Natural killer cell (primary cell): ENCODE measurements around the gene NONO. TPM values are rescaled to one million over a fixed set of nuclear protein-coding genes. Genes with fewer than 3 reads are reported as not detected.

ENCODE experiments used
- ATAC-seq, 3 donors: fragments of 150-1000 bp in 2 of 3; fragments of 200-7000 bp in 1 of 3; cut with Tn5 transposase; 1 replicate in 1 of 3; 2 replicates in 2 of 3; pipeline ENCODE4 v1.10.0; 2021; ENCODE audit warnings: mild to moderate bottlenecking in 2 of 3, moderate library complexity in 2 of 3
- DNase-seq, 2 donors: peaks; one replicate each; pipeline versions ENCODE4 v3.0.0 to v3.0.0-alpha.2; 2013 to 2021; ENCODE audit warnings: mixed read lengths in 1 of 2
- H3K27ac ChIP-seq: one replicate; pipeline ENCODE4 v1.5.1; 2013; ENCODE audit warnings: mild to moderate bottlenecking, low read length
- H3K27me3 ChIP-seq: one replicate; pipeline ENCODE4 v1.6.1; 2013; ENCODE audit warnings: low read length; ENCODE audit not compliant: control insufficient read depth, insufficient read depth
- H3K36me3 ChIP-seq: one replicate; pipeline ENCODE4 v1.6.1; 2013; ENCODE audit warnings: low read length; ENCODE audit not compliant: control insufficient read depth, insufficient read depth
- H3K4me1 ChIP-seq: one replicate; pipeline ENCODE4 v1.6.1; 2013; ENCODE audit warnings: low read length; ENCODE audit not compliant: control insufficient read depth, insufficient read depth
- H3K4me3 ChIP-seq: one replicate; pipeline ENCODE4 v1.5.1; 2013; ENCODE audit warnings: low read length
- H3K9me3 ChIP-seq: one replicate; pipeline ENCODE4 v1.6.1; 2013; ENCODE audit warnings: low read length; ENCODE audit not compliant: control insufficient read depth, insufficient read depth
- H3K27ac Mint-ChIP-seq, 2 donors: one replicate each; pipeline ENCODE4 v1.8.0; 2022; ENCODE audit warnings: mild to moderate bottlenecking in 2 of 2, mixed read lengths in 2 of 2, moderate library complexity in 1 of 2
- H3K27me3 Mint-ChIP-seq, 2 donors: one replicate each; pipeline ENCODE4 v1.8.0; 2022; ENCODE audit warnings: low read depth in 2 of 2, mixed read lengths in 2 of 2
- H3K36me3 Mint-ChIP-seq: one replicate; pipeline ENCODE4 v1.8.0; 2022; ENCODE audit warnings: mixed read lengths
- H3K4me1 Mint-ChIP-seq, 2 donors: one replicate each; pipeline ENCODE4 v1.8.0; 2022; ENCODE audit warnings: mixed read lengths in 2 of 2
- H3K4me3 Mint-ChIP-seq: one replicate; pipeline ENCODE4 v1.8.0; 2022; ENCODE audit warnings: mild to moderate bottlenecking, moderate library complexity, mixed read lengths
- H3K9me3 Mint-ChIP-seq, 2 donors: one replicate each; pipeline ENCODE4 v1.8.0; 2022; ENCODE audit warnings: mixed read lengths in 2 of 2
- CTCF ChIP-seq: fragments of 200-600 bp; IDR thresholded peaks from one replicate; pipeline ENCODE4 v1.8.0; 2022; ENCODE audit warnings: antibody characterized with exemption
- WGBS: methylation state at CpG from one replicate; pipeline ENCODE4 v1.1.7; 2013; ENCODE audit warnings: missing lambda C conversion rate; ENCODE audit not compliant: insufficient coverage; 5-methylcytosine and 5-hydroxymethylcytosine counted together
- intact Hi-C: fragments of 100-400 bp; cut with micrococcal nuclease; formaldehyde crosslinking; loops from one replicate; pipeline ENCODE4 v1.14.2; 2022
- total RNA-seq, 4 donors: library from RNA; stranded (reverse); fragments of 120-200 nt in 1 of 4; gene quantifications; one replicate each; pipeline versions ENCODE4 v1.2.3 to v1.2.4, GENCODE V29; 2013 to 2022

NONO gene
- total RNA-seq, 3 donors from 2014 or later (not counting 1 experiment from before 2014, with no cell fraction given): 370 to 454 (median 439) TPM

DNA sequence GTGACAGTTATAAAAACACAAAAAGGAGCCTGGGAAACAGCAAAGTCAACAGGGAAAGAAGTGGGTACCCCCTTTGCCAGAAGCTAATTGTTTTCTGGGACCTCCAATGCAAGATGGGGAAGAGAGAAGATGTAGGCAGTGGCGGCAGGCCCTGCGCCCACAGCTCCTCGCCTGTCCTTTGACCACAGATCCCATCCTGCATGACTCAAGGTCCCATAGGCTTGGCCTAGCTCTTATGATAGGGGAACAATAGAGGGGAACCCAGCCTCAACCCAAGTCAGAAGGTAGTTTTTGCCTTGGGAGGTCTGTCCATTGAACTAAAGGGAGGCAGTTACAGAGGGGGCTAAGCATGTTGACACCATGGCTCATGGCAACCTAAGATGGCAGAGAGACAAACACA lies 43.7 kb upstream of the NONO start:
- Histone ChIP-seq H3K4me3 (no peak overlapping the region), H3K36me3 (peaks cover 26% of the 10 kb centered on the region), H3K4me1 (no peaks in the 10 kb centered on the region), H3K27me3 (no peaks in the 10 kb centered on the region), H3K27ac (no peak overlapping the region), H3K9me3 (no peaks in the 10 kb centered on the region)
- H3K9me3 Mint-ChIP-seq: no peaks in the 10 kb centered on the region
- intact Hi-C loops: no loop called here
- H3K36me3 Mint-ChIP-seq: no peaks in the 10 kb centered on the region
- H3K27ac Mint-ChIP-seq: no peak overlapping the region
- no peak for DNase-seq
- no peaks in the 10 kb centered on the region for H3K27me3 Mint-ChIP-seq
- TF ChIP-seq CTCF: no peak
- WGBS: 87% methylated on average over 3 of the region's 3 CpGs
- H3K4me3 Mint-ChIP-seq: no peak overlapping the region
- peaks cover 0 to 5% of the 10 kb centered on the region in 2 donors for H3K4me1 Mint-ChIP-seq
- ATAC-seq: no peak

DNA sequence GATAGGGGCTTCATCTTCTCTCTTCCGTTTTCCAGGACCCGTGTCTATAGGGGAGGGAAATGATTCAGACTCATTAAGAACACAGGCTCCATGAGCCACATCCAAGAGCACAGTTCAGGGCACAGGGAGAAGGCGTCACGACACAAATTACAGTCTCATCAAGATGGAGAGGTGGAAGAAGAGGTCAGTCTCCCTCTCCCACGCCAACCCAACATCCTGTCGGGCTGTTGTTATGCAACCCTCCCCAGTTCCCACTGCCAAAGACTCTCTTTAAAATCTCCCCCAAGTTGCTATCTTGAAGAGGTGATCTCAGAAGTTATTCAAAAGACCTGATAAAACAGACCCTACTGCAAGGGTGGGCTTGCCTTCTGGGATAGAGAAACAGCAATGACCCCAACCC lies 42.1 kb upstream of the NONO start:
- H3K27ac Mint-ChIP-seq: no peak overlapping the region
- peaks cover 30% of the 10 kb centered on the region for H3K36me3 ChIP-seq

DNA sequence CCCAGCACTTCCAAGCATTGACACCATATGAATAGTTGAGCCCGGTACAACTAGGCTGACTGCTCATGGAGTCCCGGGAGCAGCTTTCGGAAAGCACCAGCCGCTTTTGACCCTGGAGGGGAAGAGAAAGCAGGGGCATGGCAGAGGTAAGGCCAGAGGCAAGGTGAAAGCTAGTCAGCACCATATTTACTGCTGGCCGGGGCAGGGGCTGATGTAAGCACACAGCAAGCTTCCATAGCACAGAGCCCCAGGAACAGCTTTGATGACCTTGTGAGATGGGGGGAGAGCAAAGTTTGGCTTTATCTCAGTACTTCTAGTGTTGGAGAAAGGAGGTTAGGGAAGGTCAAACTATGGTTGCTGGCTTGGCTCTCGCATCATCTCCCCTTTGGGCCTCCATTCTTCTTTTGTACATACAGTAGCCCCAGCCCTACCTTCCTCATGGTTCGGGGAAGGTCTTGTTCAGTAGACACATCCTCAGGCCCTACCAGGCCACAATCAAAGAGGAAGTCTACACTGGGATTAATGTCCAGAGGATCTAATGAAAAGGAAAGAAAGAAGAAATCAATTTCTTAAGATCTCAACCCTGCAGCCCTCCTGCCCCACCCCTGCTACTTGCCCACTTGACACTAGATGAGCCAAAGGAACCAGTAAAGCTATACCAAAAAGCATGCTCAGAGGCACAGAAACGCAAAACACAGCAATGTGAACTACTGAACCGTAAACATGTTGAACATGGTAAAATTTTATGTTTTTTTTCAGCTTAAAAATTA lies 38.9 kb upstream of the NONO start:
- intact Hi-C loops: no loop called here
- H3K27me3 Mint-ChIP-seq: no peaks in the 10 kb centered on the region
- Histone ChIP-seq H3K27ac (no peak overlapping the region), H3K27me3 (no peaks in the 10 kb centered on the region), H3K4me3 (no peak overlapping the region), H3K4me1 (no peaks in the 10 kb centered on the region), H3K36me3 (peaks cover 35% of the 10 kb centered on the region), H3K9me3 (no peaks in the 10 kb centered on the region)
- TF ChIP-seq CTCF: no peak
- no peak overlapping the region for H3K4me3 Mint-ChIP-seq
- no peak for ATAC-seq
- WGBS: 98% methylated on average over 5 of the region's 9 CpGs
- H3K9me3 Mint-ChIP-seq: no peaks in the 10 kb centered on the region
- no peaks in the 10 kb centered on the region for H3K4me1 Mint-ChIP-seq
- no peak overlapping the region for H3K27ac Mint-ChIP-seq
- no peak for DNase-seq
- no peaks in the 10 kb centered on the region for H3K36me3 Mint-ChIP-seq

More for the DNA sequence above, 42.1 kb upstream of the NONO start:
- H3K4me3 ChIP-seq: no peak overlapping the region
- DNase-seq (no peak), ATAC-seq (no peak)
- Mint-ChIP-seq H3K9me3 (no peaks in the 10 kb centered on the region), H3K4me1 (no peaks in the 10 kb centered on the region), H3K36me3 (no peaks in the 10 kb centered on the region), H3K27me3 (no peaks in the 10 kb centered on the region), H3K4me3 (no peak overlapping the region)
- no peak overlapping the region for H3K27ac ChIP-seq
- H3K4me1 ChIP-seq: no peaks in the 10 kb centered on the region
- no peaks in the 10 kb centered on the region for H3K9me3 ChIP-seq
- WGBS: 100% methylated on average over 2 of the region's 6 CpGs
- intact Hi-C loops: no loop called here
- TF ChIP-seq CTCF: no peak
- H3K27me3 ChIP-seq: no peaks in the 10 kb centered on the region

DNA sequence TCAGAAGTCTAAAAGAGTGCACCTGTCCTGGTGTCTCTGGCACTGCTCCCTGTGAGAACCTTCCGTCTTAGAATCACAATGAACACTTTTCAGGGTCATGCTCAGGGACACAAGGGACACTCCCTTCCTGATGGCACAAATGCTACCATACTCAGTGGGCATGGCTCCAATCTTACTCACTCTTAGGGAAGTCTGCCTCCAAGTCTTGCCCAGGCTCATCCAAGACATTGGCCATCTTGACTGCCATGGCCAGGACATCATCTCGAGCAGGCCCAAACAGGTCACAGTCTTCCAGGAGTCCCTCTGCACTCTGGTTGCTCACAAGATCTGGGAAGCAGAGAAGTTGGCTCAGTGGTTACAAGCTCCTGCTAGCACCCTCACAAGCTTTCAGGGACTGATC lies 38.3 kb upstream of the NONO start:
- no peak overlapping the region for H3K27ac Mint-ChIP-seq
- no peaks in the 10 kb centered on the region for H3K4me1 Mint-ChIP-seq
- 100% methylated on average over 2 of the region's 2 CpGs for WGBS
- Histone ChIP-seq H3K27me3 (no peaks in the 10 kb centered on the region), H3K4me1 (no peaks in the 10 kb centered on the region), H3K9me3 (no peaks in the 10 kb centered on the region), H3K36me3 (peaks cover 39% of the 10 kb centered on the region), H3K4me3 (no peak overlapping the region), H3K27ac (no peak overlapping the region)
- no peaks in the 10 kb centered on the region for H3K36me3 Mint-ChIP-seq
- DNase-seq (no peak), ATAC-seq (no peak)
- intact Hi-C loops: no loop called here
- H3K27me3 Mint-ChIP-seq: no peaks in the 10 kb centered on the region
- H3K9me3 Mint-ChIP-seq: no peaks in the 10 kb centered on the region
- no peak for TF ChIP-seq CTCF
- H3K4me3 Mint-ChIP-seq: no peak overlapping the region
